Sigmoid colon (tissue), 7 donors: ENCODE data around the gene HOXA1. TPM values are rescaled to one million over a fixed set of nuclear protein-coding genes. Genes with fewer than 3 reads are reported as not detected.

Source experiments
- DNase-seq: peaks from one replicate; pipeline ENCODE4 v3.0.0-alpha.2; 2019
- H3K27ac ChIP-seq, 4 donors: fragments of 200-600 bp; sonication (generic); one replicate each; pipeline ENCODE4 v1.5.1; 2016 to 2019; ENCODE audit warnings: mild to moderate bottlenecking in 1 of 4
- H3K27me3 ChIP-seq, 3 donors: fragments of 200-600 bp; sonication (generic); one replicate each; pipeline ENCODE4 v1.5.1; 2019; ENCODE audit warnings: mild to moderate bottlenecking in 1 of 3
- H3K36me3 ChIP-seq, 4 donors: fragments of 200-600 bp; sonication (generic); one replicate each; pipeline ENCODE4 v1.5.1; 2016 to 2019
- H3K4me1 ChIP-seq, 4 donors: fragments of 200-600 bp; sonication (generic); one replicate each; pipeline ENCODE4 v1.5.1; 2017 to 2019
- H3K4me3 ChIP-seq, 4 donors: fragments of 200-600 bp; sonication (generic); one replicate each; pipeline ENCODE4 v1.5.1; 2017 to 2019; ENCODE audit warnings: mild to moderate bottlenecking in 2 of 4, moderate library complexity in 1 of 4
- H3K9me3 ChIP-seq, 4 donors: fragments of 200-600 bp in 3 of 4; sonication (generic) in 3 of 4; one replicate each; pipeline versions ENCODE4 v1.5.1 to v1.6.1; 2013 to 2019
- CTCF ChIP-seq, 4 experiments: fragments of 450-650 bp in 3 of 4; fragments of 200-600 bp in 1 of 4; IDR thresholded peaks; one replicate each; pipeline ENCODE4 v1.5.1; 2016 to 2019; ENCODE audit warnings: antibody characterized with exemption in 4 of 4, mild to moderate bottlenecking in 3 of 4, moderate library complexity in 2 of 4
- EP300 ChIP-seq, 4 donors: sonication (generic); formaldehyde crosslinking; IDR thresholded peaks; one replicate each; pipeline ENCODE4 v1.6.1; 2017; ENCODE audit warnings: antibody characterized with exemption in 4 of 4
- POLR2A ChIP-seq, 2 donors: fragments of 450-650 bp; IDR thresholded peaks; one replicate each; pipeline ENCODE4 v1.6.1; 2016; ENCODE audit warnings: antibody characterized with exemption in 2 of 2, mild to moderate bottlenecking in 2 of 2, moderate library complexity in 2 of 2
- POLR2AphosphoS5 ChIP-seq, 4 donors: sonication (generic); formaldehyde crosslinking; IDR thresholded peaks; one replicate each; pipeline ENCODE4 v1.6.1; 2017; ENCODE audit warnings: antibody characterized with exemption in 4 of 4
- WGBS, 2 donors: extraction: QIAGEN DNeasy Blood & Tissue Kit; methylation state at CpG; one replicate each; pipeline ENCODE4 v1.1.7; 2013; 5-methylcytosine and 5-hydroxymethylcytosine counted together
- intact Hi-C: fragments of 100-400 bp; cut with DNase I; formaldehyde crosslinking; loops from one replicate; pipeline ENCODE4 v1.15.1; 2023
- polyA plus RNA-seq, 3 donors: library from polyadenylated mRNA; stranded (reverse); fragments of 200-250 nt; gene quantifications; one replicate each; pipeline ENCODE4 v1.2.3, GENCODE V29; 2013
- total RNA-seq, 4 donors: library from RNA; depleted of rRNA; stranded (reverse); fragments of >200 nt; gene quantifications; one replicate each; pipeline ENCODE4 v1.1.0, GENCODE V29; 2016
- donor health status: healthy with polysubstance abuse.
- donor health status: Bipolar disorder and iron deficiency.
- donor health status: healthy.

Gene HOXA1
- total and polyA plus RNA-seq, 7 donors = 0.14 to 2.4 (median 1.1) TPM

DNA sequence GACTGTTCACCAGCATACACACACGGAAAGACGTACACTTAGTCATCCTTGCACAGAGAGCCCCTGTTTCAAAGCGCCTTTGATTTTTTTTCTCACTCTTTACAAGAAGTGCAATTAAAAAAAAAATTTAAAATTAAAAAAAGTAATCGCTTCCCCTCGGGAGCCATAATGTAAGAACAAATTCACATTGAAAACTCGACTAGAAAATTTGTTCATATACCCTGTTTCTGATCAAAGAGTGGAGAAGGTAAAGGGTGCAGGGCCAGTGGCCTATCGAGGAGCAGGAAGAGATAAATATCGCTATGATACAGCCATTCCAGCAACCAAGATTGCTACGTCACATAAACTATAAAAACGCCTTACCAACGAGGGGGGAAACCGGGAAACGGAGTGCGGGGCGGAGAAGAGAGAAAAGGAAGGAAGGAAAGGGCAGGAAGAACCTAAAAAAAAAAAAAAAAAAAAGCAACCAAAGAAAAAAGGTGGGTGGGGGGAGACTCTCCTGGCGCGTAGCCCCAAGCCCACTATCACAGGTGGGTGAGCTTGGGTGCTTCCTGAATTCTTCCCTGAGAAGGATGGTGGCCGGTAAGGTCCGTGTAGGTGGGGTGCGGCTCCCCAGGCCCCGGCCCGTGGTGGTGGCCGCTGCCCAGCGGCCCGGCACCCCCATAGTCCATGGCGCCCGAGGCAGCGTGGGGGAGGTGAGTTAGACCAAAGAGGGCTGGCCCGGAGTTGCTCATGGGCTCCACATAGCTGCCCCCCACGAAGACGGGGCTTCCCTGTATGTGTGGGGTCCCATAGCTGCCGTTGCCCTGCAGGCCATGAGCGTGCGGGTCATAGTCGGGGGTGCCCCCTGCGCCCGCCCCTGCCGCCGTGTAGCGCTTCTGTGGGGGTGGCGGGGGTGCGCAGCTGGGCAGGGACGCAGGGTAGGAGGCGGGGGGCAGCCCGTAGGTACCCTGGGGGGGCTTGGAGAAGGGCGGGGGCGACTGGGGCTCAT is 11.9 kb upstream of the HOXA1 start:
- 26 to 60% methylated on average over 47 of the region's 47 CpGs for WGBS, 2 donors
- intact Hi-C loops = no loop called here
- TF ChIP-seq POLR2AphosphoS5 (IDR thresholded peaks at IDR 0.05) = peak in 3 of 4 donors; percentile 7 to 28 (median 19)
- no peak for TF ChIP-seq EP300 (IDR thresholded peaks at IDR 0.05)
- no peak for TF ChIP-seq CTCF (IDR thresholded peaks at IDR 0.05)
- TF ChIP-seq POLR2A (IDR thresholded peaks at IDR 0.05) = no peak
- no peaks in the 10 kb centered on the region for H3K9me3 ChIP-seq
- H3K27ac ChIP-seq = peak overlapping the region; percentile 93 to 99 (median 94)
- H3K36me3 ChIP-seq = no peaks in the 10 kb centered on the region
- peak overlapping the region; percentile 27 to 47 (median 38) for H3K4me3 ChIP-seq
- H3K27me3 ChIP-seq = no peaks in the 10 kb centered on the region
- peak; percentile 71 for DNase-seq
- peaks cover 0 to 71% (median 42%) of the 10 kb centered on the region in 4 donors for H3K4me1 ChIP-seq

GRCh38 chr7:27106901-27107240 is 11.1 kb upstream of the HOXA1 start:
- no peaks in the 10 kb centered on the region for H3K36me3 ChIP-seq
- intact Hi-C loops = no loop called here
- no peaks in the 10 kb centered on the region for H3K9me3 ChIP-seq
- H3K27me3 ChIP-seq = no peaks in the 10 kb centered on the region
- 27 to 53% methylated on average over 14 of the region's 14 CpGs for WGBS, 2 donors
- peak overlapping the region; percentile 28 to 47 (median 42) for H3K4me3 ChIP-seq
- peaks cover 0 to 63% (median 38%) of the 10 kb centered on the region in 4 donors for H3K4me1 ChIP-seq
- peak overlapping the region; percentile 93 to 99 (median 94) for H3K27ac ChIP-seq
- no peak for DNase-seq
- TF ChIP-seq CTCF (IDR thresholded peaks at IDR 0.05) = no peak
- TF ChIP-seq EP300 (IDR thresholded peaks at IDR 0.05) = no peak
- no peak for TF ChIP-seq POLR2AphosphoS5 (IDR thresholded peaks at IDR 0.05)

DNA sequence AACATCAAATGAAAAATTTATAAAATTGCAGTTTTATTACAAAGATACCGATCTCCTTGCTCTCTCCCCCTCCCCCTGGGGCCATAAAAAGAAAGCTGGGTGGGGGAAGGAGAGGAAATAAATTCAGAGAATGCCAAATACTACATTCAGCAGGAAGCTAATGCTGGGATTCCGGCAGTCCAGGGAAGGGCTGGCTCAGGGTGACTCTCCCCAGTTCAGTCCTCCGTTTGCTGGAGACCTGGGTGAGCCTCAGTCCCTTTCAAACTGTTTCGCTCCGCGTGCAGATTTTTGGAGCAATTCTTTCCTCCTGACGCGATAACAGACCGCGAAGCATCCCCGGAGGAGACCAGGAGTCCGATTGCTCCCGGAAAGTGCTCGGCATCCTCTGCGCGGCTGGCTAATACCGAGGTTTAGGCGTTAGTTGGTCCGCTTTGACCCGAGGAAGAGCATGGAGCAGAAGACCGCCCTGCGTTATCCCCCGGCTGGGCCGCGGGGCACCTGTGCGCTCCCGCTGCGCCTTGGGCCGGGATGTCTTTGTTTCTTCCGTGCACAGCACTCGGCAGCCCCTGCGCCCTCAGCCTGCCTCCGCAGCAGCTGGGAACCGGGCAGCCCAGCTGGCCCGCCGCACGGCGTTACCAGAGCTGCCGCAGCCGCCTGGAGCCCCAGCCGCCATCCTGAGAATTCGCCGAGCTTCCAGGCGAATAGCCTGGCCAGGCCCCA is 10.5 kb upstream of the HOXA1 start:
- WGBS, 2 donors = 23 to 57% methylated on average over 44 of the region's 44 CpGs
- DNase-seq = peak; percentile 74
- Histone ChIP-seq H3K4me3 (peak overlapping the region; percentile 28 to 47 (median 42)), H3K27ac (peak overlapping the region; percentile 93 to 99 (median 94)), H3K27me3 (no peaks in the 10 kb centered on the region), H3K9me3 (no peaks in the 10 kb centered on the region), H3K36me3 (no peaks in the 10 kb centered on the region), H3K4me1 (peaks cover 0 to 58% (median 32%) of the 10 kb centered on the region in 4 donors)
- TF ChIP-seq POLR2AphosphoS5 (IDR thresholded peaks at IDR 0.05) (peak in 2 of 4 donors; percentile 22 to 60), CTCF (IDR thresholded peaks at IDR 0.05) (no peak)
- intact Hi-C loops = no loop called here

DNA sequence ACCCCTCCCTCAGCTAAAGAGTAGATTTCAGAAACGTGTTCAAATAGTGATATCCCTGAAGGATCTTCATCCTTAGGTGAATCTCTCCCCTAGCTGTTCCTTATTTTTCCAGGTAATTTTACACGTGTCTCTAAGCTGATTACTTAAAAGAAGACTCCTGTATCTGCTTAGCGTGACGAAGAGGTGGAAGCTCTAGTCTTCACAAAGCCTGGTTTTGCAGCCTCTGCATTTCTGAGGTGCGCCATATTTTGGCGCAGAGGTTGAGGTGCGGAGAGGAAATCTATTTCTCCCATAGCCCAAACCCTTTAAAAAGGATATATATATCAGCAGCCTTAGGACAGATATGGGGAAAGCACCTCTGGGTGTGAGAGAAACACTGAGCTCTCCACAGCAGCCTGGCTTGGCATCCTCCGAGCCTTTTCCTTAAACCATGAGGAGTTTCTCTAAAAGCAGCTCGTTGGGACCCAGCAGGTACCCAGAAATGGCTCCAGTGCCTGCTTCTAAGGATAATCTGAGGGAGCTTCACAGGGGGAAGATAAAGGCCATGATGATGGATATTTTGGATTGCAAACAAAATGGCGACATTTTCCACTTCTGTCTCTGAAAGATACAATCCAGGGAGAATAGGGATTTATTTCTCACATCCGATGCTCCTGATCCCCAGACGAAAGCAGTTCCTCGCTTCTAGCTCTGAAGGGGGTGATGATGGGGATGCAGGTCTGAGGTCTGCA is 9.7 kb upstream of the HOXA1 start:
- Histone ChIP-seq H3K36me3 (no peaks in the 10 kb centered on the region), H3K9me3 (no peaks in the 10 kb centered on the region), H3K27ac (peak overlapping the region; percentile 93 to 99 (median 94)), H3K4me3 (peak overlapping the region in 2 of 4 donors; percentile 39 to 47), H3K4me1 (peaks cover 0 to 52% (median 24%) of the 10 kb centered on the region in 4 donors), H3K27me3 (no peaks in the 10 kb centered on the region)
- no peak for DNase-seq
- 81 to 82% methylated on average over 13 of the region's 13 CpGs for WGBS, 2 donors
- TF ChIP-seq POLR2A (IDR thresholded peaks at IDR 0.05) (no peak), POLR2AphosphoS5 (IDR thresholded peaks at IDR 0.05) (no peak), EP300 (IDR thresholded peaks at IDR 0.05) (no peak), CTCF (IDR thresholded peaks at IDR 0.05) (no peak)
- intact Hi-C loops = no loop called here
